Left lung (tissue), 14 donors: ENCODE measurements around the gene HEXIM1. TPM values are rescaled to one million over a fixed set of nuclear protein-coding genes. Genes with fewer than 3 reads are reported as not detected.

Experiments used
- ATAC-seq: fragments of 200-7000 bp; cut with Tn5 transposase; one replicate; pipeline ENCODE4 v1.9.1; 2020; ENCODE audit warnings: moderate library complexity
- DNase-seq, 4 donors: peaks; one replicate each; pipeline ENCODE4 v3.0.0-alpha.2; 2013 to 2020
- H3K27ac ChIP-seq, 2 donors: fragments of 200-600 bp; sonication (generic) in 1 of 2; one replicate each; pipeline versions ENCODE4 v1.5.0 to v1.8.0; 2020 to 2021
- H3K27me3 ChIP-seq, 2 donors: fragments of 200-600 bp; sonication (generic) in 1 of 2; one replicate each; pipeline versions ENCODE4 v1.5.0 to v1.8.0; 2020 to 2021
- H3K36me3 ChIP-seq, 2 donors: fragments of 200-600 bp; sonication (generic) in 1 of 2; one replicate each; pipeline versions ENCODE4 v1.5.0 to v1.8.0; 2020 to 2021
- H3K4me1 ChIP-seq, 2 donors: fragments of 200-600 bp; one replicate each; pipeline ENCODE4 v1.8.0; 2021
- H3K4me3 ChIP-seq, 2 donors: fragments of 200-600 bp; sonication (generic) in 1 of 2; one replicate each; pipeline versions ENCODE4 v1.5.0 to v1.8.0; 2020 to 2021; ENCODE audit warnings: mild to moderate bottlenecking in 1 of 2
- H3K9me3 ChIP-seq, 2 donors: fragments of 200-600 bp; sonication (generic) in 1 of 2; one replicate each; pipeline versions ENCODE4 v1.5.0 to v1.8.0; 2020 to 2021
- intact Hi-C, 2 donors: fragments of 100-400 bp; cut with DNase I; formaldehyde crosslinking; loops; one replicate each; pipeline versions ENCODE4 v1.11.2 to v1.14.2; 2022
- long read RNA-seq, 12 donors: library from polyadenylated mRNA in 2 of 12; unstranded in 2 of 12; transcript quantifications; one replicate each; pipeline ENCODE4 v2.0.0 and lab custom pipeline, GENCODE V29; 2019 to 2026
- polyA plus RNA-seq, 6 donors: library from polyadenylated mRNA; unstranded; fragments of 120-200 nt; gene quantifications; one replicate each; pipeline ENCODE4 v1.2.1, GENCODE V29; 2013; ENCODE audit not compliant: insufficient read length in 6 of 6
- total RNA-seq, 2 donors: library from RNA; stranded (reverse); fragmentation: NEBNext Ultra II Directional; extraction: Animal tissue kit (Norgen Biotek cat#: 25700); gene quantifications; one replicate each; pipeline ENCODE4 v1.2.1, GENCODE V29; 2021
- TF ChIP-seq, protein P1 (sequence below), 2 donors: fragments of 200-600 bp; sonication (generic) in 1 of 2; IDR thresholded peaks; one replicate each; pipeline versions ENCODE4 v1.5.0 to v1.8.0; 2021; ENCODE audit warnings: antibody characterized with exemption in 2 of 2
- donor health status: DM: no; HTN: yes; CAD: no.
- donor health status: DM: no; HTN: no; CAD: no.

Gene HEXIM1, protein sequence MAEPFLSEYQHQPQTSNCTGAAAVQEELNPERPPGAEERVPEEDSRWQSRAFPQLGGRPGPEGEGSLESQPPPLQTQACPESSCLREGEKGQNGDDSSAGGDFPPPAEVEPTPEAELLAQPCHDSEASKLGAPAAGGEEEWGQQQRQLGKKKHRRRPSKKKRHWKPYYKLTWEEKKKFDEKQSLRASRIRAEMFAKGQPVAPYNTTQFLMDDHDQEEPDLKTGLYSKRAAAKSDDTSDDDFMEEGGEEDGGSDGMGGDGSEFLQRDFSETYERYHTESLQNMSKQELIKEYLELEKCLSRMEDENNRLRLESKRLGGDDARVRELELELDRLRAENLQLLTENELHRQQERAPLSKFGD
- total RNA-seq (10 to 100 TPM; 27.3 to 34.6 TPM), polyA plus RNA-seq (10 to 100 TPM; 32.1 to 41.5 (median 37.1) TPM)
- long read RNA-seq, donor 1, transcript HEXIM1-201 (1 exons, 3,600 nt), result major isoform, 97 of 97 reads
- long read RNA-seq, donor 1, partial matches to known transcripts, result 0 of 97 reads
- long read RNA-seq, donor 1, other reads (novel, unspliced or antisense), result 0 of 97 reads
- long read RNA-seq, donor 2, transcript HEXIM1-201 (1 exons, 3,600 nt), result major isoform, 92 of 92 reads
- long read RNA-seq, donor 2, partial matches to known transcripts, result 0 of 92 reads
- long read RNA-seq, donor 2, other reads (novel, unspliced or antisense), result 0 of 92 reads
- long read RNA-seq, donor 3, transcript HEXIM1-201 (1 exons, 3,600 nt), result major isoform, 37 of 37 reads
- long read RNA-seq, donor 3, partial matches to known transcripts, result 0 of 37 reads
- long read RNA-seq, donor 3, other reads (novel, unspliced or antisense), result 0 of 37 reads
- long read RNA-seq, donor 4, transcript HEXIM1-201 (1 exons, 3,600 nt), result major isoform, 5 of 5 reads
- long read RNA-seq, donor 4, partial matches to known transcripts, result 0 of 5 reads
- long read RNA-seq, donor 4, other reads (novel, unspliced or antisense), result 0 of 5 reads
- long read RNA-seq, donor 5, transcript HEXIM1-201 (1 exons, 3,600 nt), result major isoform, 55 of 55 reads
- long read RNA-seq, donor 5, partial matches to known transcripts, result 0 of 55 reads
- long read RNA-seq, donor 5, other reads (novel, unspliced or antisense), result 0 of 55 reads
- long read RNA-seq, donor 6, transcript HEXIM1-201 (1 exons, 3,600 nt), result major isoform, 41 of 41 reads
- long read RNA-seq, donor 6, partial matches to known transcripts, result 0 of 41 reads
- long read RNA-seq, donor 6, other reads (novel, unspliced or antisense), result 0 of 41 reads
- long read RNA-seq, donor 7, transcript HEXIM1-201 (1 exons, 3,600 nt), result major isoform, 22 of 22 reads
- long read RNA-seq, donor 7, partial matches to known transcripts, result 0 of 22 reads
- long read RNA-seq, donor 7, other reads (novel, unspliced or antisense), result 0 of 22 reads
- long read RNA-seq, donor 8, transcript HEXIM1-201 (1 exons, 3,600 nt), result major isoform, 66 of 66 reads
- long read RNA-seq, donor 8, partial matches to known transcripts, result 0 of 66 reads
- long read RNA-seq, donor 8, other reads (novel, unspliced or antisense), result 0 of 66 reads
- long read RNA-seq, donor 9, partial matches to known transcripts, result 0 of 2 reads
- long read RNA-seq, donor 9, other reads (novel, unspliced or antisense), result 0 of 2 reads
- long read RNA-seq, donor 10, partial matches to known transcripts, result 0 of 2 reads
- long read RNA-seq, donor 10, other reads (novel, unspliced or antisense), result 0 of 2 reads
- long read RNA-seq, donor 11, result 0 reads
- long read RNA-seq, donor 12, transcript HEXIM1-201 (1 exons, 3,600 nt), result major isoform, 83 of 83 reads
- long read RNA-seq, donor 12, partial matches to known transcripts, result 0 of 83 reads
- long read RNA-seq, donor 12, other reads (novel, unspliced or antisense), result 0 of 83 reads

GRCh38 chr17:45148183-45149036, at the start of gene HEXIM1:
TSS of gene HEXIM1 (plus strand) at chr17:45148475. CDS start at chr17:45149191, 716 bp downstream.
- H3K27ac ChIP-seq, result peak within 1 kb of the TSS; percentile 95 to 98
- TF ChIP-seq, protein P1, sequence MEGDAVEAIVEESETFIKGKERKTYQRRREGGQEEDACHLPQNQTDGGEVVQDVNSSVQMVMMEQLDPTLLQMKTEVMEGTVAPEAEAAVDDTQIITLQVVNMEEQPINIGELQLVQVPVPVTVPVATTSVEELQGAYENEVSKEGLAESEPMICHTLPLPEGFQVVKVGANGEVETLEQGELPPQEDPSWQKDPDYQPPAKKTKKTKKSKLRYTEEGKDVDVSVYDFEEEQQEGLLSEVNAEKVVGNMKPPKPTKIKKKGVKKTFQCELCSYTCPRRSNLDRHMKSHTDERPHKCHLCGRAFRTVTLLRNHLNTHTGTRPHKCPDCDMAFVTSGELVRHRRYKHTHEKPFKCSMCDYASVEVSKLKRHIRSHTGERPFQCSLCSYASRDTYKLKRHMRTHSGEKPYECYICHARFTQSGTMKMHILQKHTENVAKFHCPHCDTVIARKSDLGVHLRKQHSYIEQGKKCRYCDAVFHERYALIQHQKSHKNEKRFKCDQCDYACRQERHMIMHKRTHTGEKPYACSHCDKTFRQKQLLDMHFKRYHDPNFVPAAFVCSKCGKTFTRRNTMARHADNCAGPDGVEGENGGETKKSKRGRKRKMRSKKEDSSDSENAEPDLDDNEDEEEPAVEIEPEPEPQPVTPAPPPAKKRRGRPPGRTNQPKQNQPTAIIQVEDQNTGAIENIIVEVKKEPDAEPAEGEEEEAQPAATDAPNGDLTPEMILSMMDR (IDR thresholded peaks at IDR 0.05), result no peak
- H3K4me1 ChIP-seq, result peaks cover 17 to 58% of the 10 kb centered on the region in 2 donors
- H3K36me3 ChIP-seq, result no peaks in the 10 kb centered on the region
- H3K4me3 ChIP-seq, result peak within 1 kb of the TSS; percentile 71 to 73
- peak; percentile 76 for ATAC-seq
- intact Hi-C loops, result no loop called here
- peak; percentile 98 to 100 (median 100) for DNase-seq
- no peaks in the 10 kb centered on the region for H3K27me3 ChIP-seq
- H3K9me3 ChIP-seq, result no peaks in the 10 kb centered on the region

GRCh38 chr17:45098869-45099616, 49.2 kb upstream of the HEXIM1 start:
- peak; percentile 94 for ATAC-seq
- Histone ChIP-seq H3K36me3 (peaks cover 8 to 99% of the 10 kb centered on the region in 2 donors), H3K4me3 (no peak overlapping the region), H3K4me1 (peaks cover 3 to 9% of the 10 kb centered on the region in 2 donors), H3K27ac (no peak overlapping the region), H3K27me3 (no peaks in the 10 kb centered on the region), H3K9me3 (no peaks in the 10 kb centered on the region)
- peak; percentile 56 to 94 (median 82) for DNase-seq
- intact Hi-C loops, result no loop called here
- TF ChIP-seq, protein P1 (IDR thresholded peaks at IDR 0.05), result peak; percentile 82 to 83

- no peaks in the 10 kb centered on the region for H3K9me3 ChIP-seq
- peaks cover 3 to 8% of the 10 kb centered on the region in 2 donors for H3K4me1 ChIP-seq
- TF ChIP-seq, protein P1 (IDR thresholded peaks at IDR 0.05), result no peak
- intact Hi-C loops, result no loop called here
- H3K4me3 ChIP-seq, result no peak overlapping the region
- no peaks in the 10 kb centered on the region for H3K27me3 ChIP-seq
- ATAC-seq (no peak), DNase-seq (peak in 1 of 4 donors; percentile 4)
- H3K27ac ChIP-seq, result no peak overlapping the region
- peaks cover 8 to 99% of the 10 kb centered on the region in 2 donors for H3K36me3 ChIP-seq
Observed at GRCh38 chr17:45101546-45101882, 46.8 kb upstream of the HEXIM1 start.
